GM19025 (cell line): ENCODE measurements around the gene CACNG1.

ENCODE experiments used
- ATAC-seq: cut with Tn5 transposase; IDR thresholded peaks from one replicate; pipeline ENCODE4 v1.9.1; 2021; ENCODE audit warnings: mild to moderate bottlenecking, low read depth, moderate library complexity; ENCODE audit not compliant: unreplicated experiment

The CACNG1 gene, protein sequence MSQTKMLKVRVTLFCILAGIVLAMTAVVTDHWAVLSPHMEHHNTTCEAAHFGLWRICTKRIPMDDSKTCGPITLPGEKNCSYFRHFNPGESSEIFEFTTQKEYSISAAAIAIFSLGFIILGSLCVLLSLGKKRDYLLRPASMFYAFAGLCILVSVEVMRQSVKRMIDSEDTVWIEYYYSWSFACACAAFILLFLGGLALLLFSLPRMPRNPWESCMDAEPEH

GRCh38 chr17:67044016-67044772 is at the start of gene CACNG1:
Gene CACNG1 (plus strand): TSS chr17:67044554. CDS start chr17:67044661, 107 bp downstream.
- ATAC-seq, result no peak

GRCh38 chr17:66994930-66995535 is 49.3 kb upstream of the CACNG1 start:
- ATAC-seq, result no peak

DNA sequence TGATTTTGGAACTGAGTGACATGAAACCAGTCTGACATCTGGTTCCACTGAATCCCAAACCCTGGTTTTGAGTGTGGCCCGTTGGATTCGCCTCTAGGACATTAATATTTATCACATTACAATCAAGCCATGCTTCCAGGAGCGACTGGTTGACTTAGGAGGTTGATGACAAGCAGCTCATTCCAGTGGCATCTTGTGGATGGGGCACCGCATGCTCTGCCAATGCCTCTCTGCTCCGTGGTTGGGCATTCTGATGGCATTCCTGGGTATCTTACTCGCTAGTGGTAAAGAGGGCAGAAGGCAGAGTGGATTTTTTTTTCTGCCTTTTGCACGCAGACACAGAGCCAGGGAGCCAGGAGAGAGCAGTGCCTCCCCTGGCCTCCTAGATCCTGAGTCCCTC is 48.4 kb upstream of the CACNG1 start:
- no peak for ATAC-seq

DNA sequence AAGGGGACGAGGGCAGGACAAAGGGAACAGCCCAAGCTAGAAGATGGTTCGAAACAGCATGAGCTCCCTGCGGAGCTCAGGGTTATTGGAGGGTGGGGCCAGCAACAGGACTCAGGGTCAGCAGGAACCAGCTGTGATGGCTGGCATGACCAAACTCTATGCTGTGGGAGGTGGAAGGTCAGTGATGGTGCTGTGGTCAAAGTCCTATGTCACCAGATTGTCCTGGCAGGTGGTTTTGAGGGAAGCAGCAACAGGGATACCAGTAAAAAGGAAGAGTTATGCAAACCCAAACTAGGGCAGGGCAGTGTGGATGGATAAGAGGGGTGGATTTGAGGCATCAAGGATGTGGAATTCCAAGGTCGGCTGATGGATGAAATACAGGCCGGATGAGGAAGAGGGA is 47.4 kb upstream of the CACNG1 start:
- no peak for ATAC-seq

- ATAC-seq, result no peak
Measured at GRCh38 chr17:67003231-67003630, 41.1 kb upstream of the CACNG1 start.

DNA sequence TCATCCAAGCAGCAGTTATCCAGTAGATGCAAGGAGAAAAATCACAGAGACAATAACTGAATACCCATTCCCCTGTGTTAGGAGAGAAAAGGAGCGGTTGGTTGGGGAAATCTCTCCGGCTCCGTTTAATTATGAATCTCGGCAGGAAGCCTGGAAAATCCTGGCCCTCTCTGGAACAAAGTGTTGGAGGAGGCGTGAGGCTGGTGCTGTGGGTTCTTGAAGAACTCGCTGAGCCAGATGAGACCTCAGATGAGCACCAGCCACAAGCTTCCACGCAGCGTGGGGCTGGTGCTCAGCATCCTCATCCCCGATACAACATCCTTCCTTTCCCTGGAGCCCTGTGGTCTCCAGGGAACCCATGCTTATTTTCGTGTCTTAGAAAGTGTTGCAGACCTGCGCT is 40.2 kb upstream of the CACNG1 start:
- ATAC-seq, result no peak

DNA sequence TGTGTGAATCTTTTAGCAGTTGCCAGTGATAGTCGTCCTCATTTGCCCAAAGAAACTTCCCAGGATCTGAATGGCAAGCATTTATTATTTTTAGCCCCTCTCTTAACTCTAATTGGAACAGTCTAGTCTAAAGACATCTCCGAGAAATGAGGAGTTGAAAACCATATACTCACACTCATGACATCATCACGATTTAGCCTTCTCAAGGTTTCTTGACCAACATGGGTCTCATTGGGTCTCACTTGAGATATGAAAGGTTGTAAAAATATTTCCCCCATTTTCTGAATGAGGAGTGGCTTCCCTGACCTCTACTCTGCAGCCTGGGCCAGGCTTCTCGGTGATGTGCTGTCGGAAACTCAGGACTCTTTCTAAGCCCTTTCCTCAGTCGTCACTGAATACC is 37.1 kb upstream of the CACNG1 start:
- no peak for ATAC-seq

DNA sequence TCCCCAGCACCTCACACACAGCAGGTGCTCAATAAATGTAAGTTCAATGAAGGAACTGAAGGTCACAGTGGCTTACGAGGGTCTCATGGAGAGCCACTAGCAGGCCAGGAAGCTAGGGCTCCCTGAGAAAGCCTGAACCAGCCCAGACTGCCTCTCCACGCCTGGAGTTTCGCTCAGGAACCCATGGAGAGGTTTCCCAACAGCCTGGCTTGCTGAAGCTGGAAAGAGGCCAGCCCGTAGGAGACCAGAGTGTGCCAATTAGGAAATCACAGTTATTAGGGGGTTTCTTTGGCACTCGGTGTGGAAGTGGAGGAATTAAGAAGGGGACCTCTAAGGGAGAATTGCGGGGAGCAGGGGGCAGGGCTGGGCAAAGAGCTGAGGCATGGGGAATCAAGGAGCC is 36.3 kb upstream of the CACNG1 start:
- no peak for ATAC-seq

DNA sequence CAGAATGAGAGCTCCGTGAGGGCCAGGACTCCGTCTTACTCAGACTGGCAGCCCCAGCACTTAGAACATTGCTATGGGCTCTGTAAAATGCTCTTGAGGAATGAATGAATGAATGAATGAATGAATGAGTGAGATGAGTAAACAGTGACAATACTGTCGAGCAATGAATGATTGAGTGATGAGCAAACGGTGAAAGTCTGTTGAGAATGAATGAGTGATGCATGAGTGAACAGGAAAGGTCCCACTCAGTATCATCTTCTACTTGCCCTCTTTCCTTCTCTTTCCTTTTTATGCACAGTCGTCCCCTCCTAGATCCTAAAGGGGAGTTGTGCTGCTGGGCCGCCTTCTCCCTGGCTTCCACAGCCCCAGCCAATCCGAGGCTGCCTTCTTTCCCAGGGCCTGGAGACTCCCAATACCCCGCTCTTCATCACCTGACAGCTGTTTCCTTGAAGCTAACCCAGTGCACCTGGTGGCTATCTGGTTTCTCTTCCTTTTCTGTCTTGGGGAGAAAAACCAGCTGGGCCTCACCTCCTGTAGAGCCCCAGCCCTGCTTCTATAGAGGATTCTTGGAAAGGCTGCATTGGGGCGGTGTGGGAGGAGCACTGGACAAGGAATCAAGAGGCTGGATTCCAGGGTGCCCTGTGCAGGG is 32.7 kb upstream of the CACNG1 start:
- no peak for ATAC-seq

DNA sequence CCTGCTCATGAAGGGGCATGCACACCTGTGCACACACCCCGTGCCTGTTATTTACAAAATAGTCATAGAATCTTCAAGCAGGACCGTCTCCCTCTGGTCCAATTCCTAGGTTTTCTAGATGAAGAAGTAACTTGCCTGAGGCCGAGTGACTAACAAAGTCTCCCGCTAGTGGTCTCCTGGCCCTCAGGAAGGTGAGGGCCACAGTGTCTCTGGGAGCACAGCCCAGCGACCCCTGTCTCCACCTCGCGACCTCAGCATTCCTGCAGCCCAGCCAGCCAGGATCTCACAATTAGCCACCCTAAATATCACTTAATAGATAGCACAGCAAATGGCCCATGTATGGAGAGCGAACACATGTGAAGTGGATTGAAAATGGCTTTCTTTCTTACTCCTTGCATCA is 30.5 kb upstream of the CACNG1 start:
- ATAC-seq, result no peak

- ATAC-seq, result no peak
Measured at GRCh38 chr17:67015001-67015400, 29.4 kb upstream of the CACNG1 start.

- ATAC-seq, result no peak
Measured at GRCh38 chr17:67016039-67016762, 28.2 kb upstream of the CACNG1 start.

DNA sequence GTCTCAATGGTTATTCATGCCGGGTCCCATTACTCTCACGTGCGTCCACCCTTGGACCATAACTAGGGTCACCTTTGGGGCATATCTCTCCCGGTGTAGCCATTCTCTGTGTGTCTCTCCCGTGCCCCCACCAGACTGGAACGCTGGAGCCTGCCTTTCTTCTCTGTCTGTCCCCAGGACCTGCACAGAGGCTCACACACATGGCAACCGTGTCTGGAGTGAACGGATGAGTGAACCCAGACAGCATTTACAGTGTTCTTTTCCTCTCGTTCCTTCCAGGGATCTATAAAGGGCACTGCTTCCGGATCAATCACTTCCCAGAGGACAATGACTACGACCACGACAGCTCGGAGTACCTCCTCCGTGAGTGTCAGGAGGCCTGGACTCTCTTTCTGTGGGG is 26.4 kb upstream of the CACNG1 start:
- ATAC-seq, result no peak

DNA sequence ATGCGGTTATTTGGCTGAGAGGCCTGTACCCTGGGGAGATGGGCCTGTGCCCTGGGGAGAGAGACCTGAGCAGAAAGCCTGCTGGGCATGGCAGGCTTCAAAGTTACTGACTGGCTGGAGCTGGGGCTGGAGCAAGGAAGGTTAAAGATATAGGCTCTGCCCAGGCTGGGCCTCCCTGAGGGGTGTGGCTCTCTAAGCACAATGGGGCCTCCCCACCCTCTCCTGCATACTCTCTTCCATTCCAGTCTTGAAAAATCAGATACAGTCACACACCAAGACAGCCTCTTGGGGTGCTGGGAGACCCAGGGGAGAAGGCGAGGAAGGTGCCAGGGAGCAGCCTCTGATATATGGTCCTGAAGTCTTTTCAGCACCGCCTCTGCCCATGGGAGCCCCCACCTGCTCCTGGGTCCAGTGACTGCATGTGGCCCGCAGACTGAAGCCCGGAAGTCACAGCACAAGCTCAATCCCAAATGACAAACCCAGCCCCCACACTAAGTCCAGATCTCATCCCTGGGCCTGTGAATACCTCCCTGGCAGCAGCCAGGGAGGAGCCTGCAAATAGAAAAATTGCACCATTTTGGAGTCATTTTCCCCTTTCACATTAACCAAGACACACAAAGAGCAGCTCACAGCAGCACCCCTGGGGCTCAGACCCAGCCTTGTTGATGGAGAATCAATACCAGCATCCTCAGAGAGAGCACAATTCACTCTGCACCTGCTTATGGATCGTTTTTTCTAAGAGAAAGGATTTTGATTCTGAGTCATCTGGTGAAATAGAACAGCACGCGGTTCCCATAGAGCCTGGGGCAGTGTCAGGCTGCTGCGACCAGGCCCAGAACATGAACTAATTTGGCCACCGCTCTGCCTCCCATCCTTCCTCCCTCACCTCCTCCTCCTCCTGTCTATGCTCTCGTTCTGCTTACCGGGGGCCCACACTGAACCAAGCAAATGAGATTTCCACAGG is 25.6 kb upstream of the CACNG1 start:
- no peak for ATAC-seq

DNA sequence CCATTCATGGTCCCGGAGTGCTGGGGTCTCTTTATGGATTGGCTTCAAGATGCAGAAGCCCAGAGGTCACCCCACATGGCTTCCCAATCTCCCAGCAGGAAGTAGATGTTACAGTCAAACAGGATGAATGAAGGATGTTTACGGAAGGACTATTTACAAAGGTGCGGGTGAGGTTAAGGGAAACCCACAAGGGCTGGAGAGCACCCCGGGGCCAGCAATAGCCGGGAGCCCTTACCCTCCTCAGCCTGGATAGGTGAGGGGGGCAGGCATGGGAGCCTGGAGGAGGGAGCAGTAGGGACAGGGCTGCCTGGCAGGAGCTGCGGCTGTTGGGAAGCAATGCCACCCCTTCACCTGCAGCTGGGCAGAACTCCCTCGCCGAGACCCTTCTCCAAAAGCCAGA is 24.5 kb upstream of the CACNG1 start:
- no peak for ATAC-seq

GRCh38 chr17:67020293-67020766 is 24.0 kb upstream of the CACNG1 start:
- ATAC-seq, result no peak

DNA sequence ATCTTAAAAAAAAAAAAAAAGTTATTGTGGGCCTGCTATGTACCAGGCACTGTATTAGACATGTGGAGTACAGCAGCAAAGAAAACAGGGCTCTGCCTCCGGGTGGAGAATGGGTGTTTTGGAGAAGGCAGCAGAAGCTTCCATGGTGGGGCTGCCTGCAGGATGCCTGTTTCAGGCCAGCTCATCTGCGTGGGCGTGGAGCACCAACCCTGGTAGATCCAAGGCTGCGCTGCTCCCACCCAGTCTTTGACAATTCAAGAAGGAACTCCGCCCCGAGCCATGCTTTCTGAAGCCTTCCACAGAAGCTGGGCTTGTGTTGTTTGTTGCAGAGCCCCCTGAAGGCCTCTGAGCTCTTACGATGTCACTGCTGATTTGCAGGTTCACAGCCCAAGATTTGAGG is 23.2 kb upstream of the CACNG1 start:
- no peak for ATAC-seq

- ATAC-seq, result no peak
Measured at GRCh38 chr17:67021743-67022450, 22.5 kb upstream of the CACNG1 start.

- no peak for ATAC-seq
Measured at GRCh38 chr17:67022451-67022810, 21.9 kb upstream of the CACNG1 start.
